H9 (cell line): ENCODE measurements around the gene ACTRT3. TPM values are rescaled to one million over a fixed set of nuclear protein-coding genes. Genes with fewer than 3 reads are reported as not detected.

Source experiments
- DNase-seq: peaks from one replicate; pipeline ENCODE4 v3.0.0-alpha.2; 2017
- H2AFZ ChIP-seq: one replicate; pipeline ENCODE4 v1.6.1; 2013; ENCODE audit warnings: mild to moderate bottlenecking, low read length, control low read depth, moderate library complexity
- H2AK5ac ChIP-seq: 2 replicates; pipeline ENCODE4 v1.6.1; 2013; ENCODE audit warnings: low read length, control low read depth, mixed read lengths; ENCODE audit not compliant: insufficient read length
- H2BK120ac ChIP-seq: one replicate; pipeline ENCODE4 v1.6.1; 2013; ENCODE audit warnings: low read depth, mild to moderate bottlenecking, low read length, control low read depth, inconsistent platforms; ENCODE audit not compliant: poor library complexity, severe bottlenecking
- H2BK12ac ChIP-seq: 2 replicates; pipeline ENCODE4 v1.6.1; 2013; ENCODE audit warnings: low read length, control low read depth, mixed read lengths, low read depth; ENCODE audit not compliant: insufficient read length
- H2BK15ac ChIP-seq: 2 replicates; pipeline ENCODE4 v1.6.1; 2013; ENCODE audit warnings: low read depth, low read length, control low read depth
- H2BK20ac ChIP-seq: one replicate; pipeline ENCODE4 v1.6.1; 2013; ENCODE audit warnings: low read depth, mild to moderate bottlenecking, low read length, control low read depth, inconsistent platforms; ENCODE audit not compliant: poor library complexity, severe bottlenecking
- H2BK5ac ChIP-seq: 2 replicates; pipeline ENCODE4 v1.6.1; 2013; ENCODE audit warnings: low read length, control low read depth, mixed read lengths; ENCODE audit not compliant: insufficient read length
- H3K14ac ChIP-seq: 2 replicates; pipeline ENCODE4 v1.6.1; 2013; ENCODE audit warnings: low read length, control low read depth; ENCODE audit not compliant: insufficient read depth
- H3K18ac ChIP-seq: 2 replicates; pipeline ENCODE4 v1.6.1; 2013; ENCODE audit warnings: low read depth, mild to moderate bottlenecking, mixed read lengths, low read length, control low read depth; ENCODE audit not compliant: insufficient read length
- H3K23ac ChIP-seq: 2 replicates; pipeline ENCODE4 v1.6.1; 2013; ENCODE audit warnings: low read length, control low read depth, mixed read lengths, low read depth; ENCODE audit not compliant: insufficient read length
- H3K23me2 ChIP-seq: 2 replicates; pipeline ENCODE4 v1.6.1; 2013; ENCODE audit warnings: low read depth, mild to moderate bottlenecking, mixed read lengths, low read length, control low read depth; ENCODE audit not compliant: insufficient read length, poor library complexity, severe bottlenecking
- H3K27ac ChIP-seq: 2 replicates; pipeline ENCODE4 v1.5.1; 2013; ENCODE audit warnings: low read length, control low read depth, mixed read lengths, low read depth; ENCODE audit not compliant: insufficient read length
- H3K27me3 ChIP-seq: 2 replicates; pipeline ENCODE4 v1.6.1; 2013; ENCODE audit warnings: low read length, control low read depth, inconsistent platforms; ENCODE audit not compliant: insufficient read depth
- H3K4ac ChIP-seq: 2 replicates; pipeline ENCODE4 v1.6.1; 2013; ENCODE audit warnings: low read depth, mild to moderate bottlenecking, control low read depth, inconsistent platforms, low read length, moderate library complexity
- H3K4me1 ChIP-seq: 2 replicates; pipeline ENCODE4 v1.6.1; 2013; ENCODE audit warnings: low read length, control low read depth, inconsistent platforms; ENCODE audit not compliant: insufficient read depth
- H3K4me2 ChIP-seq: 2 replicates; pipeline ENCODE4 v1.6.1; 2013; ENCODE audit warnings: low read length, control low read depth, mixed read lengths; ENCODE audit not compliant: insufficient read length, insufficient read depth
- H3K56ac ChIP-seq: 2 replicates; pipeline ENCODE4 v1.6.1; 2013; ENCODE audit warnings: low read depth, mild to moderate bottlenecking, mixed read lengths, low read length, control low read depth; ENCODE audit not compliant: insufficient read length
- H3K79me1 ChIP-seq: 2 replicates; pipeline ENCODE4 v1.6.1; 2013; ENCODE audit warnings: low read depth, mild to moderate bottlenecking, moderate library complexity, low read length, control low read depth, inconsistent platforms; ENCODE audit not compliant: insufficient read depth, poor library complexity, severe bottlenecking
- H3K79me2 ChIP-seq: 2 replicates; pipeline ENCODE4 v1.6.1; 2013; ENCODE audit warnings: low read length, control low read depth, inconsistent platforms; ENCODE audit not compliant: insufficient read depth
- H3K9ac ChIP-seq: 2 replicates; pipeline ENCODE4 v1.6.1; 2013; ENCODE audit warnings: low read length, control low read depth, mixed read lengths; ENCODE audit not compliant: insufficient read length; ENCODE audit errors: extremely low read depth
- H3K9me3 ChIP-seq: one replicate; pipeline ENCODE4 v1.6.1; 2013; ENCODE audit warnings: low read depth, low read length, inconsistent platforms; ENCODE audit not compliant: control insufficient read depth
- H3T11ph ChIP-seq: one replicate; pipeline ENCODE4 v1.6.1; 2013; ENCODE audit warnings: mild to moderate bottlenecking, low read length, control low read depth, inconsistent platforms
- H4K20me1 ChIP-seq: one replicate; pipeline ENCODE4 v1.6.1; 2013; ENCODE audit not compliant: control insufficient read depth, insufficient read length, insufficient read depth
- H4K5ac ChIP-seq: 2 replicates; pipeline ENCODE4 v1.6.1; 2013; ENCODE audit warnings: low read depth, mild to moderate bottlenecking, mixed read lengths, low read length, control low read depth; ENCODE audit not compliant: insufficient read length
- H4K8ac ChIP-seq: replicated peaks from 2 replicates; pipeline ENCODE4 v1.6.1; 2013; ENCODE audit warnings: low read length, control low read depth, mixed read lengths, low read depth; ENCODE audit not compliant: insufficient read length
- H4K91ac ChIP-seq: 2 replicates; pipeline ENCODE4 v1.6.1; 2013; ENCODE audit warnings: low read depth, mild to moderate bottlenecking, moderate library complexity, mixed read lengths, low read length, control low read depth; ENCODE audit not compliant: insufficient read length
- H3K27ac Mint-ChIP-seq, 3 experiments: 2 replicates in 2 of 3; 3 replicates in 1 of 3; pipeline ENCODE4 v1.8.0; 2020 to 2021; ENCODE audit warnings: mixed read lengths in 3 of 3, mild to moderate bottlenecking in 1 of 3, moderate library complexity in 1 of 3
- H3K27me3 Mint-ChIP-seq: 2 replicates; pipeline ENCODE4 v1.8.0; 2021; ENCODE audit warnings: low read depth, mild to moderate bottlenecking, moderate library complexity, mixed read lengths
- H3K36me3 Mint-ChIP-seq, 3 experiments: 2 replicates in 2 of 3; 3 replicates in 1 of 3; pipeline ENCODE4 v1.8.0; 2020 to 2021; ENCODE audit warnings: low read depth in 3 of 3, mixed read lengths in 3 of 3; ENCODE audit not compliant: insufficient read depth in 1 of 3
- H3K4me1 Mint-ChIP-seq, 2 experiments: 2 replicates each; pipeline ENCODE4 v1.8.0; 2020; ENCODE audit warnings: mixed read lengths in 2 of 2
- H3K4me3 Mint-ChIP-seq, 2 experiments: 2 replicates in 1 of 2; 3 replicates in 1 of 2; pipeline ENCODE4 v1.8.0; 2020 to 2021; ENCODE audit warnings: mild to moderate bottlenecking in 2 of 2, mixed read lengths in 2 of 2, moderate library complexity in 1 of 2
- H3K9me3 Mint-ChIP-seq, 2 experiments: 2 replicates in 1 of 2; 3 replicates in 1 of 2; pipeline ENCODE4 v1.8.0; 2020; ENCODE audit warnings: mild to moderate bottlenecking in 2 of 2, mixed read lengths in 2 of 2, moderate library complexity in 1 of 2
- WGBS: extraction: QIAGEN DNeasy Blood & Tissue Kit; methylation state at CpG from one replicate; pipeline ENCODE4 v1.1.7; 2013; ENCODE audit warnings: missing lambda C conversion rate, low lambda C conversion rate, mixed read lengths; ENCODE audit not compliant: insufficient read length; ENCODE audit errors: extremely low coverage; 5-methylcytosine and 5-hydroxymethylcytosine counted together
- total RNA-seq: library from RNA; stranded (reverse); gene quantifications from 2 replicates; pipeline ENCODE4 v1.2.1, GENCODE V29; 2021
- TF ChIP-seq, protein P1 (sequence below): fragments of 200-600 bp; sonication (generic); conservative IDR thresholded peaks from 3 replicates; pipeline ENCODE4 v1.8.0; 2021; ENCODE audit warnings: antibody characterized with exemption, mild to moderate bottlenecking

Gene ACTRT3
- total RNA-seq, 1 experiment from 2014 or later: 5.9 TPM

DNA sequence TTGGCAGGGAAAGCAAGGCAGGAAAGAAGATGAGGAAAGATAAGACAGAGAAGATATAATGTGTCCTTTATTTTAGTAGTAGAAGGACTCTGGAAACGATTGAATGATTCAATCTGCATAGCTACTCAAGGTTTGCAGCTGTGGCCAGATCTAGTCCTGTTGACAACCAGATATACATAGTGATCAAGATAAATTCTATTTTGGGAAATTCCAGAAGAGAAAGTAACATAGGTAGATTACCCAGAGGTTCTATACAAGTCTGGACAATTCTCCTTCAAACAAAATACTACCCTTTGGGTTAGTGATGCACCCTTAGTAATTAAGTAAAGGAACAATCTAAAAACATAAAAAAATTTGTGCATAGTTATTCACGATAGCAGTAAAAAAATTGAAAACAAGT, 13.9 kb downstream of the ACTRT3 start:
- H3K4me1 ChIP-seq: no peaks in the 10 kb centered on the region
- H3K14ac ChIP-seq: no peak overlapping the region
- WGBS: no CpG with 5 or more reads among the region's 2 CpGs

More for the DNA sequence above, 13.9 kb downstream of the ACTRT3 start:
- no peak overlapping the region for H4K8ac ChIP-seq
- H3K27ac ChIP-seq: no peak overlapping the region
- H3K79me1 ChIP-seq: no peaks in the 10 kb centered on the region
- H3K79me2 ChIP-seq: no peaks in the 10 kb centered on the region
- H3K4me2 ChIP-seq: no peak overlapping the region
- H2BK15ac ChIP-seq: no peak overlapping the region
- TF ChIP-seq, protein P1, sequence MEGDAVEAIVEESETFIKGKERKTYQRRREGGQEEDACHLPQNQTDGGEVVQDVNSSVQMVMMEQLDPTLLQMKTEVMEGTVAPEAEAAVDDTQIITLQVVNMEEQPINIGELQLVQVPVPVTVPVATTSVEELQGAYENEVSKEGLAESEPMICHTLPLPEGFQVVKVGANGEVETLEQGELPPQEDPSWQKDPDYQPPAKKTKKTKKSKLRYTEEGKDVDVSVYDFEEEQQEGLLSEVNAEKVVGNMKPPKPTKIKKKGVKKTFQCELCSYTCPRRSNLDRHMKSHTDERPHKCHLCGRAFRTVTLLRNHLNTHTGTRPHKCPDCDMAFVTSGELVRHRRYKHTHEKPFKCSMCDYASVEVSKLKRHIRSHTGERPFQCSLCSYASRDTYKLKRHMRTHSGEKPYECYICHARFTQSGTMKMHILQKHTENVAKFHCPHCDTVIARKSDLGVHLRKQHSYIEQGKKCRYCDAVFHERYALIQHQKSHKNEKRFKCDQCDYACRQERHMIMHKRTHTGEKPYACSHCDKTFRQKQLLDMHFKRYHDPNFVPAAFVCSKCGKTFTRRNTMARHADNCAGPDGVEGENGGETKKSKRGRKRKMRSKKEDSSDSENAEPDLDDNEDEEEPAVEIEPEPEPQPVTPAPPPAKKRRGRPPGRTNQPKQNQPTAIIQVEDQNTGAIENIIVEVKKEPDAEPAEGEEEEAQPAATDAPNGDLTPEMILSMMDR: no peak
- H3K4ac ChIP-seq: no peak overlapping the region
- no peak overlapping the region for H4K5ac ChIP-seq
- no peak overlapping the region for H2BK20ac ChIP-seq
- H4K91ac ChIP-seq: no peak overlapping the region
- H3K27me3 ChIP-seq: no peaks in the 10 kb centered on the region
- no peaks in the 10 kb centered on the region for H4K20me1 ChIP-seq
- no peak overlapping the region for H3K4me3 Mint-ChIP-seq
- H3K27me3 Mint-ChIP-seq: no peaks in the 10 kb centered on the region
- peaks cover 0 to 2% (median 0%) of the 10 kb centered on the region in 3 experiments; a peak in 2 of 7 replicates for H3K36me3 Mint-ChIP-seq
- H3K4me1 Mint-ChIP-seq: peaks cover 0 to 4% of the 10 kb centered on the region in 2 experiments; a peak in 1 of 4 replicates
- H3K18ac ChIP-seq: no peak overlapping the region
- no peaks in the 10 kb centered on the region for H3K23me2 ChIP-seq
- H3K9ac ChIP-seq: no peak overlapping the region
- no peak overlapping the region for H2BK12ac ChIP-seq
- H3T11ph ChIP-seq: no peak overlapping the region
- no peak overlapping the region for H2AK5ac ChIP-seq
- no peak overlapping the region for H2BK120ac ChIP-seq
- H3K9me3 ChIP-seq: no peaks in the 10 kb centered on the region
- no peak for DNase-seq
- H2AFZ ChIP-seq: no peak overlapping the region
- H3K9me3 Mint-ChIP-seq: peaks cover 0 to 7% of the 10 kb centered on the region in 2 experiments; a peak in 3 of 5 replicates
- no peak overlapping the region for H3K23ac ChIP-seq
- H3K56ac ChIP-seq: no peak overlapping the region
- no peak overlapping the region for H2BK5ac ChIP-seq
- H3K27ac Mint-ChIP-seq: no peak overlapping the region
